Tibial nerve (tissue), 4 donors: Measurements from ENCODE around the gene RAB5B. TPM values are rescaled to one million over a fixed set of nuclear protein-coding genes. Genes with fewer than 3 reads are reported as not detected.

ENCODE experiments used
- DNase-seq, 2 donors: peaks; one replicate each; pipeline ENCODE4 v3.0.0-alpha.2; 2019; ENCODE audit warnings: low spot score in 2 of 2
- H3K27ac ChIP-seq, 4 donors: fragments of 200-600 bp; sonication (generic) in 3 of 4; one replicate each; pipeline ENCODE4 v1.5.1; 2017 to 2019; ENCODE audit warnings: mild to moderate bottlenecking in 1 of 4
- H3K27me3 ChIP-seq, 2 donors: fragments of 200-600 bp; sonication (generic) in 1 of 2; one replicate each; pipeline versions ENCODE4 v1.5.1 to v1.6.0; 2017 to 2019
- H3K36me3 ChIP-seq, 3 donors: fragments of 200-600 bp; sonication (generic); one replicate each; pipeline ENCODE4 v1.5.1; 2018 to 2019
- H3K4me1 ChIP-seq, 4 donors: fragments of 200-600 bp; sonication (generic) in 3 of 4; one replicate each; pipeline ENCODE4 v1.5.1; 2017 to 2019
- H3K4me3 ChIP-seq, 4 donors: fragments of 200-600 bp; sonication (generic) in 3 of 4; one replicate each; pipeline ENCODE4 v1.5.1; 2017 to 2019; ENCODE audit warnings: mild to moderate bottlenecking in 1 of 4, moderate library complexity in 1 of 4
- H3K9me3 ChIP-seq, 4 donors: fragments of 200-600 bp; sonication (generic) in 3 of 4; one replicate each; pipeline ENCODE4 v1.5.1; 2017 to 2019
- CTCF ChIP-seq, 5 experiments: fragments of 200-600 bp in 3 of 5; fragments of 450-650 bp in 2 of 5; sonication (generic) in 3 of 5; IDR thresholded peaks; one replicate each; pipeline ENCODE4 v1.5.1; 2016 to 2019; ENCODE audit warnings: antibody characterized with exemption in 5 of 5, mild to moderate bottlenecking in 3 of 5, moderate library complexity in 2 of 5
- EP300 ChIP-seq, 2 donors: sonication (generic); formaldehyde crosslinking; IDR thresholded peaks; one replicate each; pipeline ENCODE4 v1.6.1; 2017; ENCODE audit warnings: antibody characterized with exemption in 2 of 2, mild to moderate bottlenecking in 1 of 2
- POLR2A ChIP-seq, 2 donors: fragments of 450-650 bp; IDR thresholded peaks; one replicate each; pipeline ENCODE4 v1.6.1; 2017; ENCODE audit warnings: antibody characterized with exemption in 2 of 2, mild to moderate bottlenecking in 2 of 2, moderate library complexity in 2 of 2
- WGBS, 2 donors: methylation state at CpG; one replicate each; pipeline ENCODE4 v1.1.5; 2018; 5-methylcytosine and 5-hydroxymethylcytosine counted together
- total RNA-seq, 4 donors: library from RNA; depleted of rRNA; stranded (reverse); fragments of >200 nt; gene quantifications; one replicate each; pipeline ENCODE4 v1.1.0, GENCODE V29; 2016

RAB5B gene
- 100 to 1,000 TPM in 1 of 4 donors, 10 to 100 TPM in 3; 71.7 to 111 (median 83.0) TPM for total RNA-seq

- H3K36me3 ChIP-seq: peaks cover 0 to 22% (median 0%) of the 10 kb centered on the region in 3 donors
- peak within 1 kb of the TSS; percentile 95 to 97 (median 96) for H3K27ac ChIP-seq
- 0% methylated on average over 38 to 39 of the region's 39 CpGs for WGBS, 2 donors
- H3K4me1 ChIP-seq: peaks cover 0 to 44% (median 6%) of the 10 kb centered on the region in 4 donors
- TF ChIP-seq EP300 (IDR thresholded peaks at IDR 0.05): peak; percentile 65 to 96
- peak; percentile 89 to 97 for TF ChIP-seq POLR2A (IDR thresholded peaks at IDR 0.05)
- TF ChIP-seq CTCF (IDR thresholded peaks at IDR 0.05): peak in 4 of 5 experiments; percentile 20 to 77 (median 64)
- peak; percentile 99 for DNase-seq
- H3K27me3 ChIP-seq: no peaks in the 10 kb centered on the region
- peak within 1 kb of the TSS; percentile 81 to 99 (median 90) for H3K4me3 ChIP-seq
- H3K9me3 ChIP-seq: no peaks in the 10 kb centered on the region
Observed at GRCh38 chr12:55973599-55974307, at the start of gene RAB5B. RAB5B (plus strand) TSS chr12:55974078; CDS start chr12:55986961, 12,883 bp downstream.

- H3K4me1 ChIP-seq: peaks cover 0 to 55% (median 17%) of the 10 kb centered on the region in 4 donors
- H3K27ac ChIP-seq: no peak overlapping the region
- no peak for DNase-seq
- peaks cover 0 to 24% (median 0%) of the 10 kb centered on the region in 3 donors for H3K36me3 ChIP-seq
- WGBS, 2 donors: 81 to 90% methylated on average over 4 of the region's 4 CpGs
- H3K27me3 ChIP-seq: no peaks in the 10 kb centered on the region
- no peak for TF ChIP-seq POLR2A (IDR thresholded peaks at IDR 0.05)
- no peak for TF ChIP-seq EP300 (IDR thresholded peaks at IDR 0.05)
- TF ChIP-seq CTCF (IDR thresholded peaks at IDR 0.05): no peak
- H3K4me3 ChIP-seq: no peak overlapping the region
- no peaks in the 10 kb centered on the region for H3K9me3 ChIP-seq
Observed at GRCh38 chr12:55925371-55925770, 48.5 kb upstream of the RAB5B start.

GRCh38 chr12:55925870-55926737, 47.8 kb upstream of the RAB5B start:
- TF ChIP-seq CTCF (IDR thresholded peaks at IDR 0.05): no peak
- no peak for TF ChIP-seq EP300 (IDR thresholded peaks at IDR 0.05)
- TF ChIP-seq POLR2A (IDR thresholded peaks at IDR 0.05): no peak
- Histone ChIP-seq H3K4me1 (peaks cover 0 to 62% (median 23%) of the 10 kb centered on the region in 4 donors), H3K27ac (peak overlapping the region; percentile 93 to 100 (median 96)), H3K36me3 (peaks cover 0 to 24% (median 0%) of the 10 kb centered on the region in 3 donors), H3K27me3 (no peaks in the 10 kb centered on the region), H3K4me3 (peak overlapping the region; percentile 75 to 97 (median 78)), H3K9me3 (no peaks in the 10 kb centered on the region)
- no peak for DNase-seq
- WGBS, 2 donors: 14% methylated on average over 10 of the region's 10 CpGs

GRCh38 chr12:55926738-55927587, 46.9 kb upstream of the RAB5B start:
- H3K4me3 ChIP-seq: peak overlapping the region; percentile 75 to 97 (median 78)
- TF ChIP-seq POLR2A (IDR thresholded peaks at IDR 0.05) (peak; percentile 40 to 63), CTCF (IDR thresholded peaks at IDR 0.05) (peak; percentile 63 to 85 (median 85)), EP300 (IDR thresholded peaks at IDR 0.05) (peak; percentile 40 to 85)
- peak; percentile 81 to 93 for DNase-seq
- 0% methylated on average over 34 to 42 of the region's 42 CpGs for WGBS, 2 donors
- H3K27me3 ChIP-seq: no peaks in the 10 kb centered on the region
- peak overlapping the region; percentile 93 to 100 (median 96) for H3K27ac ChIP-seq
- peaks cover 0 to 18% (median 0%) of the 10 kb centered on the region in 3 donors for H3K36me3 ChIP-seq
- peaks cover 0 to 60% (median 25%) of the 10 kb centered on the region in 4 donors for H3K4me1 ChIP-seq
- no peaks in the 10 kb centered on the region for H3K9me3 ChIP-seq
